GM18907 (cell line): ENCODE results near the gene PRSS33.

Experiments used
- ATAC-seq: cut with Tn5 transposase; IDR thresholded peaks from one replicate; pipeline ENCODE4 v1.9.1; 2021; ENCODE audit warnings: mild to moderate bottlenecking, moderate library complexity; ENCODE audit not compliant: unreplicated experiment

The PRSS33 gene

DNA sequence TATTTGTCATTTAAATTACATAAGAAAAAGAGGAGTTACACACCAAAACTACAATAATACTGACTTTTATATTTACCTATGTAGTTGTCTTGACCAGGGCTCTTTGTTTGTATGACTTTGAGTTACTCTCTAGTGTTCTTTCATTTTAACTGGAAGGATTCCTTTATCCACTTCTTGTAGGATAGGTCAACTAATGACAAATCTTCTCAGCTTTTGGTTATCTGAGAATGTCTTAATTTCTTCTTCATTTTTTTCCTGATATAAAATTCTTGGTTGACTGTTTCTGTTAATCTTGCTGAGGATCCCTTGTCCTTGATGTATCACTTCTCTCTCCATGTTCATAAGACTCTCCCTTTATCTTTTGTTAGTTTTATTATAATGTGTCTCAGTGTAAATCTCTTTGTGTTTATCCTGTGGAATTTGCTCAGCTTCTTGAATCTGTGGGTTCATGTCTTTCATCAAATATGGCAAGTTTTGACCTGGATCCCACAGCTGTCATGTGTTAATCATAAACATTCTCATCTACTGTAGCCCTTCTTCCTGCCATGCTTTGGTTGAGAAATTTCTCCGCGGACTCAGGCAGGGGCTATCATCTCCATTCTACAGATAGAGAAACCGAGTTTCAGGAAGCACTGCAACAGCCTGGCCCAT is 16.3 kb upstream of the PRSS33 start:
- ATAC-seq, result no peak

DNA sequence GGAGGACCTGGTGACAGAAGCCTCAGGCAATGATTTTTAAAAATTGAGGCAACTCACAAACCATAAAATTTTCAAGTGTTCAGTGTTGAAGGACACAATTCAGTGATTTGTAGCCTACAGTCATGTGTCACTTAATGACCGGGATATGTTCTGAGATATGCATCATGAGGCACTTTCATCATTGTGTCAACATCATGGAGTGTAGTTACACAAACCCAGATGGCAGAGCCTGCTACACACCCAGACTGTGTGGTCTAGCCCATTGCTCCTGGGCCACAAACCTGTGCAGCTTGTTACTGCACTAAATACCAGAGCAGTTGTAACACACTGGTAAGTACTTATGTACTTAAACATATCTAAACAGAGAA is 12.5 kb upstream of the PRSS33 start:
- no peak for ATAC-seq

DNA sequence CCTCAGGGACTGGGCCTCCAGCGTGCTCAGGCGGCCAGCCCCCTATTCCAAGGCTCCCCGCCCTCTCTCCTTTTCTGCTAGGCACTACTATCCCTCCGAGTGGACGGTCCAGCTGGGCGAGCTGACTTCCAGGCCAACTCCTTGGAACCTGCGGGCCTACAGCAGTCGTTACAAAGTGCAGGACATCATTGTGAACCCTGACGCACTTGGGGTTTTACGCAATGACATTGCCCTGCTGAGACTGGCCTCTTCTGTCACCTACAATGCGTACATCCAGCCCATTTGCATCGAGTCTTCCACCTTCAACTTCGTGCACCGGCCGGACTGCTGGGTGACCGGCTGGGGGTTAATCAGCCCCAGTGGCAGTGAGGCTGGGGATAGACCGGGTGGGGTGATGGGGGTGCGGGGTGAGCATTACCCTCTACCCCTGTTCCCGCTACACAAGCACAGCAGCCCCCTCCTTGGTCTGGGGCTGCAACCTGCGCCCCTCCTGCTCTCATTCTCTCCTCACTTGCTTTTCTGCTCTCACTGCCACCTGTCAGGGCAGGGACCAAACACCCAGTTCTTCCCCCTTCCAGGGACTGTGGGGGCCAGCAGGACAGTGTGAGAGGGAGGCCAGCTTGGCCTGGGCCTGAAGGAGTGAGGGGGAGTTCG is 12.0 kb upstream of the PRSS33 start:
- ATAC-seq, result no peak

DNA sequence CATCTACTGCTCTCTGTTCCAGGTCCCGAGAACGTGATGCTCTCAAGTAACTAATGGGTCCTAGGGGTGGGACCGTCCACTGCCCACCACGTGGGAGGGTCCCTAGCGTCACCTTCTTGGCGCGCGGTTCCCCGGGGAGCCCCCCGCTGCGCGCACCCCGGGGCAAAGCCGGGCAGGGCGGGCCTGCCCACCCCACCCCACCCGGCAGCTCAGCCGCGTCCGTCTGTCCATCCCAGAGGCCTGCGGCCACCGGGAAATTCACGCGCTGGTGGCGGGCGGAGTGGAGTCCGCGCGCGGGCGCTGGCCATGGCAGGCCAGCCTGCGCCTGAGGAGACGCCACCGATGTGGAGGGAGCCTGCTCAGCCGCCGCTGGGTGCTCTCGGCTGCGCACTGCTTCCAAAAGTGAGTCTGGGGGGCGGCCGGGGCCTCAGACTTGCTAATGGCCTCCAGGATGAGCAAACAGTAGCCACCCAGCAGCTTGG is 11.4 kb upstream of the PRSS33 start:
- ATAC-seq, result no peak

DNA sequence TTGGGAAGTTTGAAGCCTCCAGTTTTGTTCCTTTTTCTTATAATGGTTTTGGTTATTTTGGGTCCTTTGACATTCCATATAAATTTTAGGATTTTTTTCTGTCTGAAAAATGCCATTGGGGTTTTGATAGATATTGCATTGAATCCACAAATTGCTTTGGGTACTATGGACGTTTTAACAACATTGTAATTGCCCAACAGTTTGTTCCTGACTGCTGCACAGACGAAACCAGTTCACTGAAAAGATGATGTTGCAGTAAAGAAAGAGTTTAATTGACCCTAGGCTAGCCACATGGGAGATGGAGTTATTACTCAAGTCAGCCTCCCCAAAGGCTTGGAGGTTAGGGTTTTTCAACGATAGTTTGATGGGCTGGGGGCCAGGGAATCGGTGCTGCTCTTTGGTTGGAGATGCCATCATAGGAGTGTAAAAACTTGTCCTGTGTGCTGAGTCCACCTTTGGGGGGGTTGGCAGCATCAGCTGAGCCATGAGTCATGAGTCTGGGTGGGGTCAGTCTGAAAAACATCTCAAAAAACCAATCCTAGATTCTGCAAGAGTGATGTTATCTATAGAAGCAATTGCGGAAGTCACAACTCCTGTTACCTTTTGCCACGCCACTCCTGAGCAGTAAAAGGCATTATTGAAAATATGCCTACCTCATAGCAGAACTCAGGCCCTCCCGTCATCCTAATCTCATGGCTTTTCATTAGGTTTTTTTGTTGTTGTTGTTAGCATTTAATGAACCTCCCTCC is 8.2 kb upstream of the PRSS33 start:
- no peak for ATAC-seq

DNA sequence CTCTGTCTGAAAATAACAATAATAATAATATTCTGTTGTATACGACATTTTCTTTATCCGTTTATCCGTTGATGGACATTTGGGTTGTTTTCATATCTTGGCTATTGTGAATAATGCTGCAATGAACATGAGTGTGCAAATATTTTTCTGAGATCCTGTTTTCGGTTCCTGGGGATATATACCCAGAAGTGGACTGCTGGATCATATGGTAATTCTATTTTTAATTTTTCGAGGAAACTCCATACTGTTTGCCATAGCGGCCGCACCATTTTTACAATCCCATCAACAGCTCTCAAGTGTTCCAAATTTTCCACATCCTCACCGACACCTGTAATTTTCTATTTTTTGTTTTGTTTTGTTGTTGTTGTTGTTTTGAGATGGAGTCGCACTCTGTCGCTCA is 5.6 kb upstream of the PRSS33 start:
- ATAC-seq, result no peak

DNA sequence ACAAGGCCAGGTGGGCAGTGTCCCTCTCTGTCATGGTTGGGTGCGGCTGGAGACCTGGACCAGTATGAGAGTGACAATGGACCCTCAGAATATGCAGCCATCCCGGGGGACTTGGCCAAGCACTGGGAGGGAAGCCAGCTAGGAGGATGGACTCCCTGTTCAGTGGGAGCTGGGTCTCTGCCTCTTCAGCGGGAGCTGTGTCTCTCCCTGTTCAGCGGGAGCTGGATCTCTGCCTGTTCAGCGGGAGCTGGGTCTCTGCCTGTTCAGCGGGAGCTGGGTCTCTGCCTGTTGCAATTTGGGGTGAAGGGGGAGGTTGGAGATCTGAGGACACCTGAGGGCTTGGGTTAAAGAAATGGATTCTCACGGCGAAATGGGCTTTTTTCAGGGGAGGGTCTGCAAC is 3.8 kb upstream of the PRSS33 start:
- no peak for ATAC-seq

DNA sequence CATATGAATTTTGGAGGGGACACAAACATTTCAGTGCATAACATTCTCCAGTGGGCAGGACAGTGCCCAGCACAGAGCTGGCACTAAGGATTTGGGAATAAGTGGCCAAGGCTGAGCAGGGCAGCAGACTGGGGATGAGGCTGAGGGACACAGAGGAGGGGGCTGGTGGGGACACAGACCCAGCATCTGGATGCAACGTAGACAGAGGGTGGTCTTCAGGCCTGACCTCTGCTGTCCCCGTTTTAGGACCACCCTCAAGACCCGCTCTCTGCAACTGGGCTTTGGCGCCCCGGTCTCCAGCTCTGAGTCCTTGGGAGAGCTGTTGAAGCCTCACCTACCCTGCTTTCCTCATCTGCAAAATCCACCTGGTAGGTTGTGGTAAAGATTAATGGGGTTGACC is 3.3 kb upstream of the PRSS33 start:
- ATAC-seq, result no peak

DNA sequence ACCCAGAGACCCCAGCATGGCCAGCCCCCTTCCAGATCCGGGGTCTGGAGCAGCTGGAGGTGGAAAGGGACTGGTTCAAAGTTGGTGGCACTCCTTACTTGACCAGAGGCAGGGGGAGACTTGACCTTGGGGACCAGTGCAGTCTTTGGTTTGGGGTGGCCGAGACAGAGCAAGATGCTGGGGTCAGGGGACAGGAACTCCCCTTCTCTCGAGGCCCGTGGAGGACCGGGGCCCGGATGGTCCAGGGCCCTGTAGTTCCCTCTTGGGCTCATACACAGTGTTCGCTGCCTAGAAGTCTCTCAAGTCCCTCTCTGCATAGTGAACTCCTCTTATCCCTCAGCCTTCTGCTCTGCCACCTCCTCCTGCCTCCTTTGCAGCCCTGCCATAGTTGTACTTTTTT is 601 bp upstream of the PRSS33 start:
- no peak for ATAC-seq

DNA sequence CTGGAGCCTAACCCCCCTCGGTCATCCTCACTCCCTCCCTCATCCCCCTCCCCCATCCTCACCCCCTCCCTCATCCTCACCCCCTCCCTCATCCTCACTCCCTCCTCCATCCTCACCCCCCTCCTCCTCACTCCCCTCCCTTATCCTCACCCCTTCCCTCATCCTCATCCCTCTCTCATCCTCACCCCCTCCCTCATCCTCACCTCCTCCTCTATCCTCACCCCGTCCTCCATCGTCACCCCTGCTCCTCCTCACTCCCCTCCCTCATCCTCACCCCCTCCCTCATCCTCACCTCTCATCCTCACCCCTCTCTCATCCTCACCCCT is 571 bp downstream of the PRSS33 start:
- ATAC-seq, result no peak

DNA sequence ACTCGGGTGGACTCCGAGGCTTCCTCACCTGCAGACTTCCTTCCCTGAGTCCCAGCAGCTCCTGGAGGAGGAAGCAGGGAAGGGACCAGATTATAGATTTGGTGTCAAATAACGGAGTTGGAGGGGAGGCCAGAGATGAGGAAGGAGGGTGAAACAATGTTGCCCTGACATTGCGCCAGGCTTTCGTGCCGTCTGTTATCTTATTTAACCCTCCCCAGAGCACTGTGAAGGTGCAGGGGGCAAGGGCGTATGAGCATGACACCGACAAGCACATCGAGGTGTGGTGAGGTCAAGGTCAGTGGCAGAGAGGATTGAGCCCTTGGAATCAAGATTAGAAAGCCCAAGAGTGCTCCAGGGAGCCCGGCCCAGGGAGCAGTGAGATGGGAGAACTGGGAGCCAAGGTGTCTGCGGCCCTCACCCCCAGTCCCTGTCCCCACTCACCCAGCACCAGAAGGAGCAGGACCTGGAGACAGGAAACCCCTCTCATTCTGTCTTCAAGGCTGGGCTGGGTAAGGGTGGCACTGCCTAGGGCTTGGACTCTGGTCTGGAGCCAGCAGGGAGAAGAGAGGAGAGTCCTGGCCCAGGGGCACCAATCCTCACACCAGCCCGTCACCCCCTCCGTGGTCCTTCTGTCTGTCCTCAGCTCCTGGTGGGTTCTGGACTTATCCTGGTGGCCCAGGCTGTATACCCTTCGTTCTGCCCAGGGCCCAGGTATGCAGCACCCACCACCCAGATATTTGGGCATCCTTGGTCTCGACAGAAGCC is 1.1 kb downstream of the PRSS33 start:
- ATAC-seq, result no peak

DNA sequence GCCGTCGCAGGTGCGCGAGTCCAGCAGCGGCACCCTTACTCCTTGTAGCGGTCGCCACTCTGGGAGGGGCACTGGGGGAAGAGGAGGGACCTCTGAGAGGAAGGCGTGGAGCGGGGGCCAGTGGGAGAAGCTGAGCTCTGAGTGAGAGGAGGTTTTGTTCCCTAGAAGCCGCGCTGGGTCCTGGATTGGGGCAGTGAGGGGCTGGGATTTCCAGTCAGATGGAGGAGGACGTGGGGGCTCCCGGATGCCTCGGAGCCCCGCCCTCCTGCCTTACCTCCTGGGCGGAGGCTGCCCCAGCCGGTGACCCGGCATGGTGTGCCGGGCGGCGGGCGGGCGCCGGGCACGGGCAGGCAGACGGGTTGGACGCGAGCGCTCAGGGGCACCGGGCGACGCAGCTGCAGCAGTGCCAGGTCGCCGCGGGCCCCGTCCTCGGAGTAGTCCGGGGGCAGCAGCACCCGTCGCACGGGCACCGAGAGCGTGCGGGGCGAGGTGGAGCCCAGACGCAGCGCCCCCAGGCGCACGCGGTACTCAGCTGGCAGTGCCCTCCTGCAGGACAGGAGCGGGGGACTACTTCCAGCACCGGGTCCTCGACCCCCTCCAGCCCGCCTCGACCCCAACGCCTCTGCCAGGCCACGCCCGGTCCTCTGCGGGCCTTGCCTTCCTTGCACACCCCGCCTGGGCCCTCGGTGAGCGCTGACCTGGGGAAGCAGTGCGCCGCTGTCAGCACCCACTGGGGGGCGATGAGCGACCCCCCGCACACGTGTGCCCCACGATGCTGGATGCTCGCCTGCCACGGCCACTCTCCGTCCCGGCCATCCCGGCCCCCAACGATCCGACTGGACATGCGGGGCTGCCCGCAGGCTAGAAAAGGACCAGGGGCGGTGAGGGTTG is 2.0 kb downstream of the PRSS33 start:
- no peak for ATAC-seq

DNA sequence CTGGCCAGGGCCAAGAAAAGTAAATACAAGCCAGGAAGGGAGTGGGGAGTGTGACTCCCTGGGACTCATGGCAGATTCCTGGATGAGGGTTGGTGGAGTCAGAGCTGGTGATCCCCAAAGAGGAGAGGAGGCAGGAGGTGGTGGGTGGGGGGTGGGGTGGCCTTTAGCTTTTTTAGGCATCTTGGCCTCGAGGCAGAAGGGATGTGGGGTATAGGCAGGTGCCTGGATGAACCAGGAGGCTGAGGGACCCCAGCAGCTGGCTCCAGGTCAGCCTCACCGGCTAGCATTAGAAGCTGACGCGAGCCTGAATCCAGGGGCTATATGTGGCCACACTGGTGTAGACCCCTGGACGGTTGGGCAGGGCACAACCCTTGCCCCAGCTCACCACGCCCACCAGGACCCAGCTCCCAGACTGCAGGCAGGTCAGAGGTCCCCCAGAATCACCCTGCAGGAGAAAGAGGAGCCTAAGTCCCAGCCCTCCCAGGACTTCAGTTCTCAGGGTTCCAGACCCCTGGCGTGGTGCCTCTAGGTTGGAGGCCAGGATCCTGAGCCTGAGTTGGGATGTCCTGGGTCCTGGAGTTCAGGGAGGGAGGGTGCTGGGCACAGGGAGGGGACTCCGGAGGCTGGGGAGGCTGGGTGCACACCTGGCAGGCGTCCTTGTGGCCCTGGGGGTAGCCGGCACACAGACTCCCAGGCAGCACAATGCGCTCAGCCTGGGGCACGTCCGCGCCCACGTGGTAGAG is 2.8 kb downstream of the PRSS33 start:
- no peak for ATAC-seq

DNA sequence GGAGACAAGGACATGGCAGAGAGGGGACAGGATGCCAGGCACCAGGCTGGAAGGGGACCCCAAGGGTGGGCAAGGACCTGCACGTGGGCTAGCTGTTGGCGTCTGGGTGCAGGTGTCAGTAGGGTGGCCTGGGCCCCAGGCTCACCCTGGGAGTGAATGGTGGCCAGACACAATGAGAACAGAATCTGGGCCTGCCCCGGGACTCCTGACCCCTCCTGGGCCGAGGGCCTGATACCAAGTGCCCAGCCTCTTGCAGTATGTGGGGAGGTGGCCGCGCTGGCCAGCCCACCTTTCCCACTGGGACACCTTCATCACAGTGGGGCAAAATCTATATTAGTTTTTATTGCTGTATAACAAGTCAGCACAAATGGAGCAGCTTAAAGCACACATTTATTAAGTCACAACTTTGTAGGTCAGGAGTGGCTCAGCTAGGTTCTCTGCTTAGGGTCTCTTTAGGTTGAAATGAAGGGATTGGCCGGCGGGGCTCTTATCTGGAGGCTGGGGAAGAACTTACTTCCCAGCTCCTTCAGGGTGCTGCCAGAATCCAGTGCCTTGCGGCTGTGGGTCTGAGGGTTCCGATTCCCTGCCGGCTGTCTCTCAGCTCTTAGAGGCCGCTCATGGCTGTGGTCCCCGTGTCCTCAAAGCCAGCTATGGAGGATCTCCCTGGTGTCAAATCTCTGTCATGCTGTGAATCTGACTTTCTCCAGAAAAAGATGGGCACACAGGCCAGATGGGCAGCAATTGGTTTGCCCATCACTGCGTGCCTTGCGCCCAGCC is 3.6 kb downstream of the PRSS33 start:
- no peak for ATAC-seq

DNA sequence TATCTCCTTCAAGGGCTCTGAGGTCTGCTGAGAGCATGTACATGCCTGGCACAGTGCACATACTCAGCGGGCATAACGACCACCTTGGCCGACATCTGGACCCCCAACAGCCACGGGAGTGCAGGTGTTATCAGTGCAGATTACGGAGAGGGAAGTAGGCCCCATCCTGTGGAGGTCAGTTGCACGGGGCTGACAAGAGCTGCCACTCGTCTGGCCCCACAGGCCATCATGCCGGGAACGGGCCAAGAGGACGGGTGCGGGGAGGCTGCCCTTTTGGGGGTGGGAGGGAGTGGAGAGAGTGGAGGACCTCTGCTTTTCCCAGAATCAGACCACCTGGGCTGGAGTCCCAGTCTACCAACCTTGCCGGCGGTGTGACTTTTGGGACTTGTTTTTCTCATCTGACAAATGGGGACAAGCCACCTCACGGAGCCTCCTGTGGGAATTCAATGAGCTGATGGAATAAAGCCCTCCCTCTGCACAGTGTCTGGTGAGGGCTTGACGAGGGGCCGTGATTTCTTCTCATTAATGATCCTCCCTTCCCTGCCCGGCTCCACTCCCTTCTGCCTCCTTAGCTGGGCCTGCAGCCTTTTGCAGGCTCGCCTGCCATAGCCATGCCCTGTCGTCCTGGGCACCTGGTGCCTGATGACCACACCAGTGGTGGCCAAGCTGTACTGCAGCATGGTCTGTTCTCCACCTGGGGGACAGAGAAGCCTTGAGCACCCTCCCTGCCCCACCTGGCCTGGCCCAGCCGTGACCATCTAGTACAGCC is 4.6 kb downstream of the PRSS33 start:
- ATAC-seq, result no peak

DNA sequence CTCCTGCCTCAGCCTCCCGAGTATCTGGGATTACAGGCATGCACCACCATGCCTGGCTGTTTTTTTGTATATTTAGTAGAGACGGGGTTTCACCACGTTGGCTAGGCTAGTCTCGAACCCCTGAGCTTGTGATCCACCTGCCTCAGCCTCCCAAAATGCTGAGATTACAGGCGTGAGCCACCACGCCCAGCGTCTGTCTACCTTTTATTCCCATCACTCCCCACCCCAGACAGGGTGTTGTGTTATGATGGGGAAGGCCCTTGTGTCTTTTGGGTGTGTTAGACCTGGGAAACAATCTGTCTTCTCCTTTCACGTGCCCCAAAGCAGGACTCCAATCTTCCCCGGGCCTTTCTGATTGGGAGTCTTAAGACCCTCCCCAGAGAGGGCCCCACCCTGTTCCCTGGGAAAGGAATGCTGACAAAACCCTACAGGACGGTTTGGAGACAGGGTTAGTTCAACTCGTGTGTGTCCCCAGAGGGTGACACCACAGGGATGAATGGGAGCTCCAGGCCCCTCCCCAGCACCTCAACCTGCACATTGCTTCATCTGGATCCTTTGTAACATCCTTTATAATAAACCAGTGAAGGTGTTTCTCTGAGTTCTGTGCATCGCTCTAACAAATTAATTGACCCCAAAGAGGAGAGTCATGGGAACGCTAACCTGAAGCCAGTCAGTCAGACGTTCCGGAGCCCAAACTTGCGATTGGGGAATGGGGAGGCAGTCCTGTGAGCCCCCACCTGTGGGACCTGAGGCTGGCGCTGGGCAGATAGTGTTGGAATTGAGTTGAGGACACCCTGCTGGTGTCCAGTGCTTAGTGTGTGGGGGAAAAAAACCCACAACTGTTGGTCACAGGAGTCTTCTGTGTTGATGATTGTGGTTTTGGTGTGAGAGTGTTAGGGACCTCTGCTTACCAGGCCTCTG is 7.1 kb downstream of the PRSS33 start:
- ATAC-seq, result no peak

DNA sequence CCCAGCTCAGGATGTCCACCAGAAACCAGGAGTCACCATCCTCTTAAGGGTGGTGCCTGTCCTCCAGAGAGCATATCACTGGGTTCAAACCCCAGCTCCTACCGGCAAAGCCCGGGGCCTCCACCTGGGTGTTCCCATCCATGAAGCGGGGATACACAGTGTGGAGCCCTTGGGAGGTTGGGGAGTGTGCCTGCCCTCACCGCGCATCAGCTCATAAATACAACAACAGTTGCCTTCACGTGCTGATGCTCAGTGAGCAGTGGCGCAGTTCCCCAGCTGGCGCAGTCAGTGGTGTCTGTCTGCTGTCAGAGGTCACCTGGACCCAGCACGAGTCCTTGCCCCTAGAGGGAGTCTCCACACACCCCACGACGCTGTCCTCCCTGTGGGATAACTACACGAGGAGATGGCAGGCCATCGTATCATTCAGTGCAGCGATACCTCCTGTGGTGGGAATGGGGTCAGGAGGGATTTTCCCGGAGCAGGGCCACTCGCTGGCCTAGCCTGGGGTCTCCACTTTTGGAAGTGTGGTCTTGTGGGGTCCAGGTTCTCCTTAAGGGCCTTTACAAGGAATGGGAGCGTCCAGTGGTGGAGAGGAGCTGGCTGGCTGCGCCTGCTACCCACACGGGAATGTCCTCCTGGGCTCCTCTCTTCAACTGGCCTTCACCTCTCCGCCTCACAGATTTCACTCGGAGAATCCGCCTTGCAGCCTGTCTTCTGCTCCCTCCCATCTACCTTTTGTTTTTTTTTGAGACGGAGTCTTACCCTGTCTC is 8.0 kb downstream of the PRSS33 start:
- ATAC-seq, result no peak
